Astrocyte of the spinal cord (primary cell): ENCODE data around the gene RBBP5.

Source experiments
- DNase-seq: peaks from one replicate; pipeline ENCODE4 v3.0.0; 2011; ENCODE audit warnings: low read depth, low spot score
- H3K4me3 ChIP-seq: 2 replicates; pipeline ENCODE4 v1.5.1; 2011; ENCODE audit warnings: low read depth, mild to moderate bottlenecking, low read length, moderate library complexity
- in situ Hi-C: cut with HindIII; loops from 2 replicates; pipeline ENCODE4 v1.10.0; 2017; ENCODE audit warnings: low sequenced_read_pairs
- TF ChIP-seq, protein P1 (sequence below): IDR thresholded peaks from 2 replicates; pipeline ENCODE4 v1.5.1; 2012; ENCODE audit warnings: low read depth, mild to moderate bottlenecking, low read length, inconsistent platforms

Gene RBBP5

GRCh38 chr1:205057808-205058575 is 63.8 kb downstream of the RBBP5 start:
- no peak overlapping the region for H3K4me3 ChIP-seq
- DNase-seq, result no peak
- TF ChIP-seq, protein P1, sequence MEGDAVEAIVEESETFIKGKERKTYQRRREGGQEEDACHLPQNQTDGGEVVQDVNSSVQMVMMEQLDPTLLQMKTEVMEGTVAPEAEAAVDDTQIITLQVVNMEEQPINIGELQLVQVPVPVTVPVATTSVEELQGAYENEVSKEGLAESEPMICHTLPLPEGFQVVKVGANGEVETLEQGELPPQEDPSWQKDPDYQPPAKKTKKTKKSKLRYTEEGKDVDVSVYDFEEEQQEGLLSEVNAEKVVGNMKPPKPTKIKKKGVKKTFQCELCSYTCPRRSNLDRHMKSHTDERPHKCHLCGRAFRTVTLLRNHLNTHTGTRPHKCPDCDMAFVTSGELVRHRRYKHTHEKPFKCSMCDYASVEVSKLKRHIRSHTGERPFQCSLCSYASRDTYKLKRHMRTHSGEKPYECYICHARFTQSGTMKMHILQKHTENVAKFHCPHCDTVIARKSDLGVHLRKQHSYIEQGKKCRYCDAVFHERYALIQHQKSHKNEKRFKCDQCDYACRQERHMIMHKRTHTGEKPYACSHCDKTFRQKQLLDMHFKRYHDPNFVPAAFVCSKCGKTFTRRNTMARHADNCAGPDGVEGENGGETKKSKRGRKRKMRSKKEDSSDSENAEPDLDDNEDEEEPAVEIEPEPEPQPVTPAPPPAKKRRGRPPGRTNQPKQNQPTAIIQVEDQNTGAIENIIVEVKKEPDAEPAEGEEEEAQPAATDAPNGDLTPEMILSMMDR, result no peak
- in situ Hi-C loops, result no loop called here

GRCh38 chr1:205056956-205057568 is 64.7 kb downstream of the RBBP5 start:
- TF ChIP-seq, protein P1, result no peak
- no peak overlapping the region for H3K4me3 ChIP-seq
- in situ Hi-C loops, result no loop called here
- no peak for DNase-seq

DNA sequence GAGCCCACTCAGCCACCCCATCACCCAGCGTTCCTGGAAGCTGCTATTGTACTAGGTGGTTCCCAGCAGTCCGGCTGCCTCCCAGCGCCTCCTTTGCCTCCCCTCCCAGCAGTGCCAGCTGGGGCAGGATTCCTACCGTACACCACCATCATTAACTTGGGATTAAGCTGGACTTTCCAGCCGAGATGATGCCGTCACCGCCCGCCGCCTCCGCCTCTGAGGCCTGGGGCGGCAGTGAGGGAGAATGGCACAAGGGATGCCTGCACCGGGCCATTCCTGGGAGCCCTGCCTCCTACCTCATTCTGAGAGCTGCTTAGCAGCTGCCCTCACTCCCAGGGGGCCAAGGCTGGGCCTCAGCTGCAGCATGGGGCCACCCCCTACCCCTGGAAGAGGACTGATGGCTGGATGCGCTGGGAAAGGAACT is 65.6 kb downstream of the RBBP5 start:
- TF ChIP-seq, protein P1, result no peak
- H3K4me3 ChIP-seq, result no peak overlapping the region
- in situ Hi-C loops, result no loop called here
- no peak for DNase-seq

GRCh38 chr1:205054013-205054412 is 67.8 kb downstream of the RBBP5 start:
- no peak overlapping the region for H3K4me3 ChIP-seq
- TF ChIP-seq, protein P1, result no peak
- in situ Hi-C loops, result no loop called here
- DNase-seq, result no peak

- H3K4me3 ChIP-seq, result no peak overlapping the region
- DNase-seq, result no peak
- in situ Hi-C loops, result no loop called here
- TF ChIP-seq, protein P1, result no peak
These were observed 68.5 kb downstream of the RBBP5 start for GRCh38 chr1:205053296-205053695.

- in situ Hi-C loops, result no loop called here
- H3K4me3 ChIP-seq, result no peak overlapping the region
- TF ChIP-seq, protein P1, result no peak
- no peak for DNase-seq
These were observed 69.1 kb downstream of the RBBP5 start for GRCh38 chr1:205052690-205053089.
